Cardiac muscle cell (in vitro differentiated cells and primary cell): ENCODE results near the gene ARL15. TPM values are rescaled to one million over a fixed set of nuclear protein-coding genes. Genes with fewer than 3 reads are reported as not detected.

ENCODE experiments used
- DNase-seq, 2 donors: peaks; one replicate each; pipeline versions ENCODE4 v3.0.0 to v3.0.0-alpha.2; 2010 to 2017; ENCODE audit warnings: low read depth in 1 of 2, low spot score in 1 of 2
- H3K27ac ChIP-seq: fragments of 200-600 bp; sonication (generic); 2 replicates; pipeline ENCODE4 v1.5.1; 2016
- H3K27me3 ChIP-seq: fragments of 200-600 bp; sonication (generic); 2 replicates; pipeline ENCODE4 v1.6.0; 2016; ENCODE audit warnings: control low read depth
- H3K36me3 ChIP-seq: fragments of 200-600 bp; sonication (generic); 2 replicates; pipeline ENCODE4 v1.5.1; 2016; ENCODE audit warnings: control low read depth
- H3K4me1 ChIP-seq: fragments of 200-600 bp; sonication (generic); 2 replicates; pipeline ENCODE4 v1.8.1; 2017; ENCODE audit warnings: low read depth, mild to moderate bottlenecking, mixed run types
- H3K4me3 ChIP-seq: fragments of 200-600 bp; sonication (generic); 2 replicates; pipeline ENCODE4 v1.5.1; 2016; ENCODE audit warnings: mild to moderate bottlenecking
- H3K9me3 ChIP-seq: fragments of 200-600 bp; sonication (generic); 2 replicates; pipeline ENCODE4 v1.5.1; 2017; ENCODE audit warnings: low read depth, mild to moderate bottlenecking, control low read depth
- polyA plus RNA-seq: library from polyadenylated mRNA; unstranded; fragments of >200 nt; fragmentation: Nextera tagmentation; extraction: Ambion mirVana; gene quantifications from 2 replicates; pipeline ENCODE4 v1.2.1, GENCODE V29; 2016
- total RNA-seq: library from RNA; depleted of rRNA; stranded (reverse); fragments of >200 nt; gene quantifications from 2 replicates; pipeline ENCODE4 v1.2.3, GENCODE V29; 2016
- TF ChIP-seq, protein P1 (sequence below): IDR thresholded peaks from 2 replicates; pipeline ENCODE4 v1.5.1; 2012; ENCODE audit warnings: low read depth, mild to moderate bottlenecking, low read length

ARL15 gene
- total and polyA plus RNA-seq, 2 experiments from 2014 or later: 23.2 to 27.4 TPM

DNA sequence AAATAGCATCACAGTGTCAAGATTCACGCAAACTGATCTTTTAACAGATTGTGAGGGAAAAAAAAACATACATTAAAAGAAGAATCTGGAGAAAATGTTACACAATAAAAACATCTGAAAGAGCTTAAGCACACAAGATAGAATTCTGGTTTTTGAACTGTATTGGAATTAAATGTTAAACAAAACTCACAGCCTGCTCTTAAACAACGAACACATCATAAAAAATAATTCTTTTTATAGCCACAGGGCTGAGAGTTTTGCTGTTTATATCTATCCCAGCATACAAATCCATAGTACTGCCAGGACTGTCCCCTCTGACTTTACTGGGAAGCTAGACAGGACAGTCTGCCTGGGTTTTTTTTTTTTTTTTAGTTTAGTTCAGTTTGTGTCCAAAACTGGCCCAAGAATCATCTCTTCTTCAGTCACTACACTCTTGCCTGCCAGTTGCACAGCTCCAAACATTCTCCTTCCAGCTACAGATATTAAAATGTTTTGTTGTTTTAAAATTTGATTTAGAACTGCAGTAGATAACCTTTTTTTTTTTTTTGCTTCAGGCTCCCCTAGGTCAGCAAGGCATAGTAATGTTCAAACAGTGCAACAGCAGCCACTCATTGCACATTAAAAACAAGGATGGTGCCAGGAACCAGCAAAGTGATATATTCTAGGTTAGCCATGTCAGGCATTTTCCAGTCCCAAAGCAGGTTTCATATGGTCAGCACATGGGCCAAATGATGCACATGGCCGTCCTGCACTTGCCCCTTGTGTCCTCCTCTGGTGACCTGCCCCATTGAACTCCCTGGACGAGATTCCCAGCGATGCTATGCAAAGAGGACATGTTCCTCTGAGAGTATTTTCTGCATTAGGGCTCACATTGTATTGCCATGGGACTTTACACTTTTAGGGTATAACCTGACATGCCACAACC, 173.6 kb downstream of the ARL15 start:
- no peak overlapping the region for H3K27ac ChIP-seq

DNA sequence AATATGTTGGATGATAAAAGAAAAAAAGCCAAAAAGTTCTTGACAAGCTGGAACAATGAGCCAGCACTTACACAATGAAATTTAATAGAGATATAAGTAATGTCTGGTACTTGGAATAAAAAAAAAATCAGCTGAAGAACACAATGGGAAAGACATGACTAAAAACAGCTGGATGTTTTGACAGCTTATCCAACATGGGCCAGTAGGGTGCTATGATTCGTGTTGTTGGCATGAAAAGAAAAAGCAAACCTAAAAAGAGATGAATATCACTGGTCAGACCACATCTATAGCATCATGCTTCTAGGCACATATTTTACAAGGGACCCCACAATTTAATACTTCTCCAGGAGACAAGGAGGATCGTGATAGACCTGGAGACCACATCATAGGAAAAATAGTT, 175.3 kb downstream of the ARL15 start:
- H3K36me3 ChIP-seq: peaks cover 3% of the 10 kb centered on the region
- no peaks in the 10 kb centered on the region for H3K9me3 ChIP-seq
- peak in 1 of 2 donors; percentile 43 for DNase-seq
- H3K4me1 ChIP-seq: no peaks in the 10 kb centered on the region
- H3K27ac ChIP-seq: no peak overlapping the region
- H3K27me3 ChIP-seq: no peaks in the 10 kb centered on the region
- TF ChIP-seq, protein P1, sequence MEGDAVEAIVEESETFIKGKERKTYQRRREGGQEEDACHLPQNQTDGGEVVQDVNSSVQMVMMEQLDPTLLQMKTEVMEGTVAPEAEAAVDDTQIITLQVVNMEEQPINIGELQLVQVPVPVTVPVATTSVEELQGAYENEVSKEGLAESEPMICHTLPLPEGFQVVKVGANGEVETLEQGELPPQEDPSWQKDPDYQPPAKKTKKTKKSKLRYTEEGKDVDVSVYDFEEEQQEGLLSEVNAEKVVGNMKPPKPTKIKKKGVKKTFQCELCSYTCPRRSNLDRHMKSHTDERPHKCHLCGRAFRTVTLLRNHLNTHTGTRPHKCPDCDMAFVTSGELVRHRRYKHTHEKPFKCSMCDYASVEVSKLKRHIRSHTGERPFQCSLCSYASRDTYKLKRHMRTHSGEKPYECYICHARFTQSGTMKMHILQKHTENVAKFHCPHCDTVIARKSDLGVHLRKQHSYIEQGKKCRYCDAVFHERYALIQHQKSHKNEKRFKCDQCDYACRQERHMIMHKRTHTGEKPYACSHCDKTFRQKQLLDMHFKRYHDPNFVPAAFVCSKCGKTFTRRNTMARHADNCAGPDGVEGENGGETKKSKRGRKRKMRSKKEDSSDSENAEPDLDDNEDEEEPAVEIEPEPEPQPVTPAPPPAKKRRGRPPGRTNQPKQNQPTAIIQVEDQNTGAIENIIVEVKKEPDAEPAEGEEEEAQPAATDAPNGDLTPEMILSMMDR: no peak
- H3K4me3 ChIP-seq: no peak overlapping the region

More for the DNA sequence above, 173.6 kb downstream of the ARL15 start:
- Histone ChIP-seq H3K36me3 (peaks cover 3% of the 10 kb centered on the region), H3K9me3 (no peaks in the 10 kb centered on the region), H3K27me3 (no peaks in the 10 kb centered on the region), H3K4me1 (no peaks in the 10 kb centered on the region), H3K4me3 (no peak overlapping the region)
- DNase-seq: no peak
- TF ChIP-seq, protein P1: no peak

- TF ChIP-seq, protein P1: no peak
These were observed 176.5 kb downstream of the ARL15 start for GRCh38 chr5:54133917-54134316.

DNA sequence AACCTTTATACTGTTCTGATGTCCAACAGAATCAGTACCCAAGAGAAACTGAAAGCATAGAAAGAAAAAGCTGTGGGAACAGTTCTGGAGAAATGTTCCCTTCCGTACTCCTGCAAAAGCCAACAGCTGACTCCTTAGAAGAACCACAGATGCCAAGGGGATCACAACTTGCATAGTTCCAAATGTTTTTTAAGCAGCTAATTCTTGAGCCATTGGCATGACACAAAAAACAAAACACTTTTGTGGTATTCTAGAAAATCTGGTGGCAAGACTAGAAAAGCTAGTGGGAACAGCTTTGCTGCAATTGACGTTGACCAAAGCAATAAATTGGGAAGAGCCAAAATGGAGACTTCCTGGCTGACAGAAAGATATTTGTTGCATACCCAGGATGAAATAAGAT, 189.9 kb downstream of the ARL15 start:
- no peak for DNase-seq
- no peaks in the 10 kb centered on the region for H3K9me3 ChIP-seq
- H3K27ac ChIP-seq: no peak overlapping the region
- TF ChIP-seq, protein P1: no peak
- H3K4me1 ChIP-seq: no peaks in the 10 kb centered on the region
- H3K36me3 ChIP-seq: no peaks in the 10 kb centered on the region
- H3K27me3 ChIP-seq: no peaks in the 10 kb centered on the region
- no peak overlapping the region for H3K4me3 ChIP-seq

More at GRCh38 chr5:54133917-54134316, 176.5 kb downstream of the ARL15 start:
- Histone ChIP-seq H3K36me3 (peaks cover 3% of the 10 kb centered on the region), H3K4me1 (no peaks in the 10 kb centered on the region), H3K9me3 (no peaks in the 10 kb centered on the region), H3K27ac (no peak overlapping the region), H3K4me3 (no peak overlapping the region), H3K27me3 (no peaks in the 10 kb centered on the region)
- DNase-seq: no peak

- TF ChIP-seq, protein P1: no peak
- Histone ChIP-seq H3K27ac (no peak overlapping the region), H3K9me3 (no peaks in the 10 kb centered on the region), H3K27me3 (no peaks in the 10 kb centered on the region), H3K4me3 (no peak overlapping the region), H3K4me1 (no peaks in the 10 kb centered on the region), H3K36me3 (no peaks in the 10 kb centered on the region)
- peak in 1 of 2 donors; percentile 12 for DNase-seq
These were observed 192.4 kb downstream of the ARL15 start for GRCh38 chr5:54117957-54118356.
